Activated naive CD8-positive, alpha-beta T cell (primary cell): ENCODE results near the gene CCDC141.

Experiments used
- H3K27ac Mint-ChIP-seq: one replicate; pipeline ENCODE4 v1.8.0; 2021; ENCODE audit warnings: mixed read lengths
- H3K27me3 Mint-ChIP-seq: one replicate; pipeline ENCODE4 v1.8.0; 2021; ENCODE audit warnings: mixed read lengths
- H3K36me3 Mint-ChIP-seq: one replicate; pipeline ENCODE4 v1.8.0; 2021; ENCODE audit warnings: mixed read lengths
- H3K4me1 Mint-ChIP-seq: one replicate; pipeline ENCODE4 v1.8.0; 2021; ENCODE audit warnings: low read depth, mixed read lengths
- H3K4me3 Mint-ChIP-seq: one replicate; pipeline ENCODE4 v1.8.0; 2021; ENCODE audit warnings: mild to moderate bottlenecking, mixed read lengths
- H3K9me3 Mint-ChIP-seq: one replicate; pipeline ENCODE4 v1.8.0; 2021; ENCODE audit warnings: low read depth, mixed read lengths

Gene CCDC141

DNA sequence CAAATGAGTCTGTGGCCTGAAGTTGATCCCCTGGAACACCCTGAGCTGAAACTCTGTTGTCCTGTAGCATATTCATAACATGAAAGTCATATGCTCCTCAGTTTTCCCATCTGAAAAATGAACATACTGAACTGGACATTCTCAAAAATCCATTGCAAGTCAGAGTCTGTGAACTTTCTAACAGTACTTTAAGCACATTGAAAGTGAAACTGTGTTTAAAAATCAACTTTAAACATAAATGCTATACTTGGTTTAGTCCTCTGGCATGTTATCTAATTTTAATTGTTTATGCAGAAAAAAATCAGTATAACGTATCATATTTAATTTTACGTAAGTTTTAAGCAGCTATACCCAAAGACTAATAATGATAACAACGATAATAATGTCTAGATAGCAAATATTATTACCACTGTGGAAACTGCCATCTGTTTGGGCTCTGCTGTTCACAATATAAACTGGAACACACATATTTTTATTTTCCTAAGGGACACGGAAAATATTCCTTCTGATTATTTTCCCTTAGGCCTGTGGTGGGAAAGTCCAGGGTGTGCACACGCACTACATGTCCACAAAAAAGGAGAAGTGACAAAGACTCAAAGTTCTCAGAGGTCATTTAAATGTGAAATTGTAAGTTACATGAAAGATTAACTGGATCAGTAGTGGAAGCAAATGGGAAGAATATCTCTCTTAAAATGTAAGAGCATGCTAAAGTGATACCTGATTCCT lies 186.6 kb downstream of the CCDC141 start:
- no peaks in the 10 kb centered on the region for H3K4me1 Mint-ChIP-seq
- H3K4me3 Mint-ChIP-seq, result no peak overlapping the region
- no peak overlapping the region for H3K27ac Mint-ChIP-seq
- no peaks in the 10 kb centered on the region for H3K9me3 Mint-ChIP-seq
- peaks cover 23% of the 10 kb centered on the region for H3K36me3 Mint-ChIP-seq
- H3K27me3 Mint-ChIP-seq, result no peaks in the 10 kb centered on the region

GRCh38 chr2:178860551-178860950 lies 189.4 kb downstream of the CCDC141 start:
- Mint-ChIP-seq H3K36me3 (peaks cover 20% of the 10 kb centered on the region), H3K27ac (no peak overlapping the region), H3K27me3 (no peaks in the 10 kb centered on the region), H3K4me3 (no peak overlapping the region), H3K4me1 (no peaks in the 10 kb centered on the region), H3K9me3 (no peaks in the 10 kb centered on the region)

DNA sequence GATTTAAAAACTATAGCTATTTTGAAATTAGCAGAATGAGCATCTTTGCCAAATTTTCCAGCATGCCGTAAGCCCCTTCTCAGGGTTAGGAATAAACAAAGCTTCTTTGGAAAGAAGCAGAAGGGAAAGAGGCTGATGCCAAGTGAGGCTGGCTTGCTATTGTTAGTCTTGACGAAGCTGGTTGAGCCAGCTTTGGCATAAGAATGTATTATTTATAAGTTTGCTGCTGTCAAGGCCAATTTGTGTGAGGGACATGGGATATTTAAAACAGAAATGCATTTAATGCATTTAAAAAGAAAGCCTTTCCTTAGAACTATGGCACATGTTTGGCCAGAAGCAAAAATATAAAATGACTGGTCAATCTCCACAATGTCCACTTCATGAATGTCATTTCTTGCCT lies 190.2 kb downstream of the CCDC141 start:
- peaks cover 17% of the 10 kb centered on the region for H3K36me3 Mint-ChIP-seq
- H3K4me3 Mint-ChIP-seq, result no peak overlapping the region
- H3K27ac Mint-ChIP-seq, result no peak overlapping the region

DNA sequence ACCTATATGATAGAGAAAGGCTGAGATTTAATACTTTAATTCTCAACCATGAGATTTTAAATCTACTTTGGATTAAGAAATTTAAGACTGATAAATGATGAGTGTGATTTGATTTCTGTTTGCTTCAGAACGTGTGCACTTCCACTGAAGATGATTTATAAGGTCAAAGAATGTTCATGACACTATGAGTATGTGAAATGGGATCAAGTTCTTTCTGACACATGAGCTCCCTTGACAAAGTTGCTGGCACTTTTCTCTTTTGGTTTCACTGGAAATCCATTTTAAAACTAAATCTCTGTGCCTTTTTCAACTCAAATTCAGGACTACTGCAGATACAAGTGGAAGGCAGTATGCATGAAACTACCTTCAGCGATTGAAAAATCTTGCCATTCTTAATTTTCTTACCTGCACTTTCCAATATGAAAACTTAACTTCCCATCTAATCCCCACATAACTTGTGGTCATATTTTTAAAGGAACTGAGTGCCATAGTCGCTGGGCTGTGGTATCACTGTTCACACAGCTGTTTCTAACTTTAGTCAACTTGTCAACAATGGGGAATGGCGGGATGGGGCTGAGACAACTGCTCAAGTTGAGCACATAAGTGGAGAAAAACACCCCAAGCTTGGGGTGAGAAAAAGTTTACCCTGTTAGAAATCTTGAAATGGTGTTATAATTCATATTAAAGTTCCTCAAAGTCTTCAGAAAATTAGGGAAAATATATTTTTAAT lies 190.9 kb downstream of the CCDC141 start:
- no peaks in the 10 kb centered on the region for H3K9me3 Mint-ChIP-seq
- no peak overlapping the region for H3K4me3 Mint-ChIP-seq
- no peaks in the 10 kb centered on the region for H3K4me1 Mint-ChIP-seq
- peaks cover 12% of the 10 kb centered on the region for H3K36me3 Mint-ChIP-seq
- H3K27ac Mint-ChIP-seq, result no peak overlapping the region
- H3K27me3 Mint-ChIP-seq, result no peaks in the 10 kb centered on the region

More for the DNA sequence above, 190.2 kb downstream of the CCDC141 start:
- no peaks in the 10 kb centered on the region for H3K9me3 Mint-ChIP-seq
- H3K4me1 Mint-ChIP-seq, result no peaks in the 10 kb centered on the region
- H3K27me3 Mint-ChIP-seq, result no peaks in the 10 kb centered on the region

- no peaks in the 10 kb centered on the region for H3K9me3 Mint-ChIP-seq
- H3K4me1 Mint-ChIP-seq, result no peaks in the 10 kb centered on the region
- H3K4me3 Mint-ChIP-seq, result no peak overlapping the region
- H3K27me3 Mint-ChIP-seq, result no peaks in the 10 kb centered on the region
- H3K27ac Mint-ChIP-seq, result no peak overlapping the region
- H3K36me3 Mint-ChIP-seq, result peaks cover 22% of the 10 kb centered on the region
Measured at GRCh38 chr2:178855151-178855550, 194.8 kb downstream of the CCDC141 start.

- H3K9me3 Mint-ChIP-seq, result no peaks in the 10 kb centered on the region
- no peak overlapping the region for H3K27ac Mint-ChIP-seq
- no peak overlapping the region for H3K4me3 Mint-ChIP-seq
- H3K27me3 Mint-ChIP-seq, result no peaks in the 10 kb centered on the region
- peaks cover 44% of the 10 kb centered on the region for H3K36me3 Mint-ChIP-seq
- H3K4me1 Mint-ChIP-seq, result no peaks in the 10 kb centered on the region
Measured at GRCh38 chr2:178848335-178848734, 201.6 kb downstream of the CCDC141 start.

- Mint-ChIP-seq H3K4me3 (no peak overlapping the region), H3K27me3 (no peaks in the 10 kb centered on the region), H3K4me1 (no peaks in the 10 kb centered on the region), H3K27ac (no peak overlapping the region), H3K9me3 (no peaks in the 10 kb centered on the region), H3K36me3 (peaks cover 32% of the 10 kb centered on the region)
Measured at GRCh38 chr2:178846458-178846802, 203.5 kb downstream of the CCDC141 start.

GRCh38 chr2:178845566-178846457 lies 204.1 kb downstream of the CCDC141 start:
- H3K9me3 Mint-ChIP-seq, result no peaks in the 10 kb centered on the region
- H3K4me1 Mint-ChIP-seq, result no peaks in the 10 kb centered on the region
- H3K27ac Mint-ChIP-seq, result no peak overlapping the region
- no peak overlapping the region for H3K4me3 Mint-ChIP-seq
- peaks cover 34% of the 10 kb centered on the region for H3K36me3 Mint-ChIP-seq
- H3K27me3 Mint-ChIP-seq, result no peaks in the 10 kb centered on the region

DNA sequence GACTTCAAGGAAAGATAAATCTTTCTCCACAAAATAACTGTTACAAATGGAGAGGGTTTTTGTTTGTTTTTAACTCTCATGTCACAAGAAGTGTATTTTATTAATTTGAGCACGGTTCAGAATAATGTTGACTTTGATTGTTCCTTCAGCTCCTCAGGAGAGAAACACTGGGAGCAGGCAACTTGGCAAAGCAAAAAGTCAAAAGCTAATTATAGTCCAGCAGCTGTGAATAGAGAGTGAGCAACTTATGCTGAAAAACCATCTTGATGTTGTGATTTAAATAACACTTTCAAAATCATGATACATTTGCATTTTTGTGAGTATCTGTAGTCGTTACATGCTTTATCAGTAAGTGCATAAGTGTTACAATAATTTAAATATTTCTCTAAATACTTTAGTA lies 205.2 kb downstream of the CCDC141 start:
- Mint-ChIP-seq H3K4me1 (no peaks in the 10 kb centered on the region), H3K36me3 (peaks cover 32% of the 10 kb centered on the region), H3K9me3 (no peaks in the 10 kb centered on the region), H3K27me3 (no peaks in the 10 kb centered on the region), H3K27ac (no peak overlapping the region), H3K4me3 (no peak overlapping the region)

DNA sequence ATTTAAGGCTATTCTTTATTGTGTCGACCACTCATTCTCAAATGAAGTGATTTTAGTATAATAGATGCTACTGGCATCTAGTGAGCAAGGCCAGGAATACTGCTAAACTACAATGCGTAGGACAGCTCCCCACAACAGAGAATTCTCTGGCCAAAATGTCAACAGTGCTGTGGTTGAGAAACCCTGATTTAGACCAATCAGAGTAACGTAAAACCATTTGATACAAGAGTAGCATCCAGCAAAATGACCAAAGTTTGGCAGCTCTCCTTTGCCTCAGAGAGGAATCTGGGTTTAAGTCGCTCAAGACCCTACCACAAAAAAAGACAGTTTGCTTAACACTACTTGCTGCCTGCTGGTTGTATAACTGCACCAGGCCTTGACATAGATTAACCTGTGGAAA lies 205.7 kb downstream of the CCDC141 start:
- H3K4me1 Mint-ChIP-seq, result no peaks in the 10 kb centered on the region
- H3K27ac Mint-ChIP-seq, result no peak overlapping the region
- H3K27me3 Mint-ChIP-seq, result no peaks in the 10 kb centered on the region
- no peaks in the 10 kb centered on the region for H3K9me3 Mint-ChIP-seq
- no peak overlapping the region for H3K4me3 Mint-ChIP-seq
- H3K36me3 Mint-ChIP-seq, result peaks cover 29% of the 10 kb centered on the region

- no peak overlapping the region for H3K27ac Mint-ChIP-seq
- no peaks in the 10 kb centered on the region for H3K27me3 Mint-ChIP-seq
- H3K9me3 Mint-ChIP-seq, result no peaks in the 10 kb centered on the region
- H3K4me1 Mint-ChIP-seq, result no peaks in the 10 kb centered on the region
- no peak overlapping the region for H3K4me3 Mint-ChIP-seq
- peaks cover 26% of the 10 kb centered on the region for H3K36me3 Mint-ChIP-seq
Measured at GRCh38 chr2:178843697-178844096, 206.2 kb downstream of the CCDC141 start.

GRCh38 chr2:178836807-178837206 lies 213.1 kb downstream of the CCDC141 start:
- no peaks in the 10 kb centered on the region for H3K9me3 Mint-ChIP-seq
- no peaks in the 10 kb centered on the region for H3K27me3 Mint-ChIP-seq
- peaks cover 26% of the 10 kb centered on the region for H3K36me3 Mint-ChIP-seq
- H3K27ac Mint-ChIP-seq, result no peak overlapping the region
- H3K4me3 Mint-ChIP-seq, result no peak overlapping the region
- H3K4me1 Mint-ChIP-seq, result no peaks in the 10 kb centered on the region

GRCh38 chr2:178834086-178834485 lies 215.9 kb downstream of the CCDC141 start:
- Mint-ChIP-seq H3K4me1 (peaks cover 17% of the 10 kb centered on the region), H3K4me3 (no peak overlapping the region), H3K9me3 (no peaks in the 10 kb centered on the region), H3K27ac (no peak overlapping the region), H3K27me3 (no peaks in the 10 kb centered on the region), H3K36me3 (peaks cover 25% of the 10 kb centered on the region)

GRCh38 chr2:178833382-178833781 lies 216.6 kb downstream of the CCDC141 start:
- H3K27ac Mint-ChIP-seq, result no peak overlapping the region
- peaks cover 23% of the 10 kb centered on the region for H3K4me1 Mint-ChIP-seq
- H3K27me3 Mint-ChIP-seq, result no peaks in the 10 kb centered on the region
- peaks cover 25% of the 10 kb centered on the region for H3K36me3 Mint-ChIP-seq
- H3K9me3 Mint-ChIP-seq, result no peaks in the 10 kb centered on the region
- H3K4me3 Mint-ChIP-seq, result no peak overlapping the region

- Mint-ChIP-seq H3K4me1 (peaks cover 25% of the 10 kb centered on the region), H3K9me3 (peaks cover 7% of the 10 kb centered on the region), H3K4me3 (no peak overlapping the region), H3K27me3 (no peaks in the 10 kb centered on the region), H3K36me3 (peaks cover 29% of the 10 kb centered on the region), H3K27ac (peak overlapping the region; percentile 6)
Measured at GRCh38 chr2:178830451-178830850, 219.5 kb downstream of the CCDC141 start.
